ENCODE data around the gene ZNF568. TPM values are rescaled to one million over a fixed set of nuclear protein-coding genes. Genes with fewer than 3 reads are reported as not detected.

The ZNF568 gene
- total RNA-seq, 1 donor from 2014 or later = 20.0 TPM

GRCh38 chr19:36997843-36998235 lies 81.7 kb downstream of the ZNF568 start:
- no peak for DNase-seq (ENCODE audit: low read depth)

GRCh38 chr19:36999313-36999712 lies 83.2 kb downstream of the ZNF568 start:
- DNase-seq (ENCODE audit: low read depth) = no peak

- DNase-seq (ENCODE audit: low read depth) = no peak
Observed at GRCh38 chr19:37007587-37008220, 91.6 kb downstream of the ZNF568 start.

- no peak for DNase-seq (ENCODE audit: low read depth)
Observed at GRCh38 chr19:37009871-37010270, 93.7 kb downstream of the ZNF568 start.

- no peak for DNase-seq (ENCODE audit: low read depth)
Observed at GRCh38 chr19:37012093-37012745, 96.1 kb downstream of the ZNF568 start.

GRCh38 chr19:37014456-37014855 lies 98.3 kb downstream of the ZNF568 start:
- no peak for DNase-seq (ENCODE audit: low read depth)

GRCh38 chr19:37045140-37045539 lies 129.0 kb downstream of the ZNF568 start:
- DNase-seq (ENCODE audit: low read depth) = no peak

Other genes starting within 250 kb of the ZNF568 start
- gene ZNF461, start 249.5 kb upstream of the ZNF568 start, total RNA-seq = 11.1 and 11.8 TPM in 2 replicates
- 4.5 and 5.4 TPM in 2 replicates for gene ZNF567, start 228.7 kb upstream of the ZNF568 start, total RNA-seq
- gene ZNF850, start 143.5 kb upstream of the ZNF568 start, total RNA-seq = 2.7 and 4.2 TPM in 2 replicates
- gene ZNF790, start 77.9 kb upstream of the ZNF568 start, total RNA-seq = 10.0 and 11.0 TPM in 2 replicates
- 1.7 and 2.4 TPM in 2 replicates for gene ZNF345, start 65.5 kb upstream of the ZNF568 start, total RNA-seq
- 3.4 and 3.8 TPM in 2 replicates for gene ZNF829, start within 50 bp of the ZNF568 start, total RNA-seq
- 8.9 and 11.4 TPM in 2 replicates for gene ZNF420, start 162.1 kb downstream of the ZNF568 start, total RNA-seq

Measured in myocyte (in vitro differentiated cells).